ENCODE measurements around the gene CEP63.
"Not testable (repeated sequence)": the region's sequence is repeated elsewhere in the genome, so short reads cannot be mapped to it uniquely, and the experiment has no call there.

Gene CEP63

GRCh38 chr3:134576831-134577230 lies 91.0 kb downstream of the CEP63 start:
- DNase-seq (ENCODE audit: low spot score), result no peak

GRCh38 chr3:134579141-134579665 lies 93.3 kb downstream of the CEP63 start:
- no peak for DNase-seq (ENCODE audit: low spot score)

GRCh38 chr3:134590766-134591165 lies 104.9 kb downstream of the CEP63 start:
- no peak for DNase-seq (ENCODE audit: low spot score)

GRCh38 chr3:134592806-134593205 lies 106.9 kb downstream of the CEP63 start:
- no peak for DNase-seq (ENCODE audit: low spot score)

- DNase-seq (ENCODE audit: low spot score), result no peak
Observed at GRCh38 chr3:134594331-134594741, 108.5 kb downstream of the CEP63 start.

- not testable (repeated sequence) for DNase-seq (ENCODE audit: low spot score)
Observed at GRCh38 chr3:134594986-134595385, 109.1 kb downstream of the CEP63 start.

- no peak for DNase-seq (ENCODE audit: low spot score)
Observed at GRCh38 chr3:134597390-134597970, 111.6 kb downstream of the CEP63 start.

- no peak for DNase-seq (ENCODE audit: low spot score)
Observed at GRCh38 chr3:134598763-134599545, 113.1 kb downstream of the CEP63 start.

GRCh38 chr3:134600206-134600605 lies 114.3 kb downstream of the CEP63 start:
- no peak for DNase-seq (ENCODE audit: low spot score)

- DNase-seq (ENCODE audit: low spot score), result peak; percentile 56
Observed at GRCh38 chr3:134600685-134601463, 115.0 kb downstream of the CEP63 start.

- DNase-seq (ENCODE audit: low spot score), result peak; percentile 8
Observed at GRCh38 chr3:134601539-134602439, 115.9 kb downstream of the CEP63 start.

GRCh38 chr3:134602440-134602814 lies 116.6 kb downstream of the CEP63 start:
- DNase-seq (ENCODE audit: low spot score), result no peak

- no peak for DNase-seq (ENCODE audit: low spot score)
Observed at GRCh38 chr3:134603480-134603879, 117.6 kb downstream of the CEP63 start.

GRCh38 chr3:134603956-134604355 lies 118.1 kb downstream of the CEP63 start:
- no peak for DNase-seq (ENCODE audit: low spot score)

- no peak for DNase-seq (ENCODE audit: low spot score)
Observed at GRCh38 chr3:134605556-134605955, 119.7 kb downstream of the CEP63 start.

- no peak for DNase-seq (ENCODE audit: low spot score)
Observed at GRCh38 chr3:134606033-134607025, 120.5 kb downstream of the CEP63 start.

- no peak for DNase-seq (ENCODE audit: low spot score)
Observed at GRCh38 chr3:134607054-134608022, 121.5 kb downstream of the CEP63 start.

- no peak for DNase-seq (ENCODE audit: low spot score)
Observed at GRCh38 chr3:134608023-134608770, 122.3 kb downstream of the CEP63 start.
